ENCODE measurements around the gene EVX1.

Gene EVX1

DNA sequence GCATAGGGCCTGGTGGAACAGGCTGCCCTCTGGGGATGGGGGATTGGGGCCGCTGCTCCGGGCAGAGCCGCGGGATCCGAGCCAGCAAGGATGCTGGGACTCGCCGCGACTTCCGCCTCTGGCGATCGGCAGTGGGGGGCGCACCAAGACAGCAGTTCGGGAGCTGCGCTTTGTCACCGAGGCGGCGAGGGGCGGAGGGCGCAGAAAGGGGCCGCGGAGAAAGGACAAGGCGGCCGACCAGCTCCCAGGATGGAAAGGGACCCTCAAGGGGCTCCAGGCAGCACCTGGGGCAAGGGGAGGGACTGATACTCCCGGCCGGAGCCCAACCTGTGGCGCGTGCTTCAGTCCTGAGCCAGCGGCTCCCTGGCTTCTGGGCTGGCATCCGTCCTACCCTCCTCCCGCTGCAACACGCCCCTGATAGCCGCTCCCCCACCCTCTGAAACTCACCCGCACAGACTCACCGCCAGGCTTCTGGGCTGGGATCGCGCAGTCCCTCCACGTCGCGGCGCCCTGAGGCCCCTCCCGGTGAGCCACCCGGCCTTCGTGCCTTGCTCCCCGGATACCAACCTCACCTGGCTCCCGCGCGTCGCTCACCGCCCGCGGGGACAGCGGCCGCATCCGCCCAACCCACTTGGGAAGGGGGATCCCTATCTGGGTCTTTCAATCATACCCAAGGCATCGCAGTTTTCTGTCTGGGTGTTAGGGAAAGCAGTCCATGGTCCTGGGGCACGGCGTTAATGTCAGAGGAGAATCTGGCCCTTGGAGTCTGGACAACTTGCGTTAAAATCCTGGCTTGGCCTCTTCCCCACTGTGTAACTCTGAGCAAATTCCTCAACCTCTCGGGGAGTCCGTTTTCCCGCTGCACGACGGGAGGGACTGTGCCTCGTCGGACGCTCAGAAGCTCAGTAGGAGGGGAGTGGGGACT, 7.0 kb upstream of the EVX1 start:
- DNase-seq = peak; percentile 52

DNA sequence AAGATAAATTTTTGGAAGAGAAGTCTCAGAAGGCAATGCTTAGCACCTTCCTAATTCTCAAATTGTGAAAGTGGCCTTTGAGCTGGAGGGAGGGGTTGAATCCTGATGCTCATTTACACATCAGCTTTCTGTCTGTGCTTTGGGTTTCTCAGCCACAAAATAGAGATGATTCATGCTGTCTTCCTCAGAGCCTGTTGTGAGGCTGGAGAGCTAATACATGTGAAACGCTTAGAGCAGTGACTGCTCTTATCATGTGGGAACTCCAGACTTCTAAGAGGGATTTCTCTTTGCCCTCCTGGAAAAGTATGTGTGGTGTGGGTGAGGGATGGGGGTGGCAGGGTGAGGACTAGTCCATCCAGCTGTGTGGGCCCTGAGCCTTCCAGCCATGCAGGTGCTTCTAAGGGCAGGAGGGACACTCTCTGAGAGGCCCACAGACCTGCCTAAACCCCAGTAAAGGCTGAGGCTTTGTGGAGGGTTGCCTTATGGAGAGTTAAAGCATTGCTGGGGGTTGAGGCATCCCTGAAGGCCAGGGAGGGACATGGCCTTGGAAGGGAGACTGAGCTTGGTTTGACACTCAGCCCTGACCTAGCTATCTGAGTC, 4.8 kb upstream of the EVX1 start:
- DNase-seq = no peak

GRCh38 chr7:27238979-27239386, 3.6 kb upstream of the EVX1 start:
- no peak for DNase-seq

DNA sequence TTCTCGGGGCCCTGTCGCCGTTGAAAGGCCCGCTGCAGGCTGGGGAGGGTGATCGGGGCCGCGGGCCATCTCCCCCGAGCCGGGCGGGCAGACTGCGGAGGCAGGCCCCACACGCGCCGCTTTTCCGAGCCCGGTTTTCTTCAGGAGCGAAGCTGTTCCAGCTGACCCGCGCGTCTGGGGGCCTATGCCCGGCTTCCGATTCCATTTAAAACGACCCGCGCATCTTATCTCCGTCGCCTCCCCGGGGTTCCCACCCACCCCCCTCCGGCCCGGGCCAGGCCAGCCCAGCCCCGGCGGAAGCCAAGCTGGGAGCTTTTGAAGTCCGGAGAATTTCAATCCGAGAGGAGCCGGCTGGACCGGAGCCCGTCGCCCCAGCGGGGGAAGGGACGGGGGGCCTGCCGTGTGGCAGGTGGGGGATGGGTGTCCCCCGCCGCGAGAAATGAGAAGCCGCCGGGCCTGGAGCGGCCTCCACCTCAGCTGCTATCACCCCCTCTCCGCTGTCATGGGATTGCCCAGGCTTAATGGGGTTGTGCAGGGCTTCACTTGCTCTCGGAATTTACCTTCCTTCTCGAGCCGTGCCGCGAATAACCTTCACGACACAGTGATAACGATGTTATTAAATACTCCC, 3.1 kb upstream of the EVX1 start:
- no peak for DNase-seq

DNA sequence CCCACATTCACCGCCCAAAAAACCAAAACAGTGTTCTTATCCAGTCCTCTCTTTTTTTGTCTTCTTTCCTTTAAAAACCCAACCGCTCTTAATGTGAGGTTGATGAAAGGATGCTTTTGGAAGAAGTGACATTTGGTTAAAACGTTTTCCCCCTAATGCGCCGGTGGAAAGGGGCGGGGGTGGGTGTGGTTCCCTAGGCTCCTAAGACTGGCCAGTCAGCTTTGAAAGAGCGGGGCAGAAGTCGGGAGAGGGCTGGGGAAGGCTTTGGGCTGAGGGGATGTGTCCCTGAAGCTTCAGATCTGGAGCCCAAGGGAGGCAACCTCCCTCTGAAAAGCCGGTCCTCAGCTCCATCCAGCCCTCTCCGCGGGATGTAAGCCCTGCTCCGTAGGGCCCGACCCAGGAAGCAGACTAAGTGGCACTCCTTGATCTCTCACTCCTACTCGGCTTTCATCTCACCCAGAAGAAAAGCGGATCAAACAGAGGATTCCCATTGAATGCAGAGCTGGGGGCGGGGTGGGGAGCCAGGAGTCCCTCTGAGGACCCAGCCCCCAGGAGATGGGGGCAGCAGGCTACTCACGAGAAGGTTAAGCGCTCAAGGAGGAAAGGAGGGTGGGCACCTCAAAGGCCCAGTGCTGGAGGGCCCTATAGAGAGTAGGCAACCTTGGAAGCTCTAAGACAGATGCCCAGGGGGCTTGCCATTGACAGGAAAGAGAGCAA, 2.4 kb upstream of the EVX1 start:
- DNase-seq = no peak

DNA sequence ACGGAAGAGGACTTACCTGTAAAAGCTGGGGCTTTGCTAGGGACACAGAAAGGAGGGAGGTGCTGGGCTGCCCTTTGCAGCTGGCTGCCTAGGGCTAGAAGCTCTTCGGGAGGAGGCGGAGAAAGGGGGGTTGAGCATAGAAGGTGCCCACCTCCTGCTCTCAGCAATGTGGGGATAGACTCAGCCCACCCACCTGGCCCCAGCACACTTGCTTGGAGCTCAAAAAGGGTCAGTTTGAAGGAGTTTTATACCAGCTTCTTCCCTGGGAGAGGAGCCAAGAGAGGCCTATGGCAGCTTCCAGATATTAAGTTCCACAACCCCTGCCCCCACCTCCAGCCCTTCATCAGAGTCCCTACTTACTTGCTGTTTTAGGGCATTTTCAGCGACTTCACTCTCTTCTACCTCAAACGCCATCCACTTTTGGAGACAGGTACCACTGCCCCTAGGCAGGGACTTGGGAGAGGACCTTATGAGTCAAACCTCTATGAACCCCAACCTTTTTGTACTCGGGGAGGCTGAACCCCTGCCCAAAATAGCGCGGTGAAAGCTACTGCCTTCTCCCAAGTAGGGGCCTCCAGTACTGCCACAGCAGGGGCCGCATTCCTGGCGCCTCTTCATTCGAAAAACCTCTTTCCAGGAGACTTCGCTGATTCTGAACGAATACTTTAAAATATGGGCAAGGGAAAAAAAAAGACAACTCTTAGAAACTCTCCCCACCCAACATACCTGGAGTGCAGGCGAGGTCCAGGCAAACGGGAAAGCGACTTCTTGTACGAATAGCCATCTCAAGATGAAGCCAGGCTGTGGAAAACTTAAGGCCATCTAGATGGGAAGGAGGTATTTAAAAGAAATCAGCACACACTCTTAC, 1.2 kb upstream of the EVX1 start:
- DNase-seq = no peak

GRCh38 chr7:27242154-27242553, 448 bp upstream of the EVX1 start:
- no peak for DNase-seq

DNA sequence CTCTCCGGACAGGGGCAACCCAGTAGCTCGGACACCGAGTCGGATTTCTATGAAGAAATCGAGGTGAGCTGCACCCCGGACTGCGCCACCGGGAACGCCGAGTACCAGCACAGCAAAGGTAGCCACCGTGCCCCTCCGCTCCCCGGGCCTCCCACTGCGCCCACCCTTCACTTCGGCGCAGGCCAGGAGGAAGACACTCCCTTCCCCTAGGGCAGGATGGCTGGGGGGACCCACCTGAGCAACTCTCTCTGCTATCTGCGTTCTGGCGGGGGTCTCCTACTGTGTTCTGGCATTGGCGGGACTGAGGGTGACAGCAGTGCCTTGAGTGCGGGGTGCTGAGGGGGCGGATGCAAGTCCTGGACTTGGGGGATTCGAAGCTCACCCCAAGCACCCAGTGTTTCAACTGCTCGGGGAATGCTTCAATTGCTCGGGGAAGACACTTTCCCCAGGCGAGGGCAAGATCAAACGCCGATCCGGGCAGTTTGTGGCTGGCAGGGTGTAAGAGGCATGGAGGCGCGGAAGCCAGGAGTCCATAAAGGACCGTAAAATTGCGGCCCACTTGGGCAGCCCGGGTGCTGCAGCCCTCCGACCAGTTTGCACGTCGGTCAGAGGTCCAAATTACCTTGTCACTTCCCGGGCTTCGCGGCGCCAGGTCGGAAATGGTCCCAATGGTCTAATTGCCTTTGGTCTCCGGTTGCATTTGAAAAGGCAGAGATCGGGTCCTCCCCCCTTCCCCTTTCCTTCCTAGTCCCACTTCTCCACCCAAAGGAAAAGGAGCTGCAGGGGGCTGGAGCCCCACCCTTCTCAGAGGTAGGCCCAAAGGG, 950 bp downstream of the EVX1 start:
- DNase-seq = no peak

GRCh38 chr7:27244488-27245123, 2.0 kb downstream of the EVX1 start:
- DNase-seq = no peak

GRCh38 chr7:27245124-27245797, 2.7 kb downstream of the EVX1 start:
- DNase-seq = no peak

DNA sequence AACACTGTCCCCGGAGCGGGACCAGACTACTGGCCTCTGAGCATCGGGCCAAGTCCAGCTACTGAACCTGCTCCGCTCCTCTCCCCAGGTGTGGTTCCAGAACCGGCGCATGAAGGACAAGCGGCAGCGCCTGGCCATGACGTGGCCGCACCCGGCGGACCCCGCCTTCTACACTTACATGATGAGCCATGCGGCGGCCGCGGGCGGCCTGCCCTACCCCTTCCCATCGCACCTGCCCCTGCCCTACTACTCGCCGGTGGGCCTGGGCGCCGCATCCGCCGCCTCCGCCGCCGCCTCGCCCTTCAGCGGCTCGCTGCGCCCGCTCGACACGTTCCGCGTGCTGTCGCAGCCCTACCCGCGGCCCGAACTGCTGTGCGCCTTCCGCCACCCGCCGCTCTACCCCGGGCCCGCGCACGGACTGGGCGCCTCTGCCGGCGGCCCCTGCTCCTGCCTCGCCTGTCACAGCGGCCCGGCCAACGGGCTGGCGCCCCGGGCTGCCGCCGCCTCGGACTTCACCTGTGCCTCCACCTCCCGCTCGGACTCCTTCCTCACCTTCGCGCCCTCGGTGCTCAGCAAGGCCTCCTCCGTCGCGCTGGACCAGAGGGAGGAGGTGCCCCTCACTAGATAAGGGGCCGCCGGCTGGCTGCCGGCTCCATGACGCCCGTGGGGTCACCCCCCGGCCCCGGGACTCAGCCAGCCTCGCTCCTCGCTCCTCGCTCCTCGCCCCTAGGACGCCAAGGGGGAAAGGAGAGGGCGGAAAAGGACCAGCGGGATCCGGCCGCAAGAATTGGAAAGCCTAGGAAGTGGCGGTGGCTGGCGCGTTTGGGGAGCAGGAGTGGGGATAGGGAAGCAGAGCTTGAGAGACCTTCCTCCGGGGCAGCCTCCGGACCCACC, 3.4 kb downstream of the EVX1 start:
- no peak for DNase-seq

- DNase-seq = no peak
These were observed 4.4 kb downstream of the EVX1 start for GRCh38 chr7:27247000-27247399.

DNA sequence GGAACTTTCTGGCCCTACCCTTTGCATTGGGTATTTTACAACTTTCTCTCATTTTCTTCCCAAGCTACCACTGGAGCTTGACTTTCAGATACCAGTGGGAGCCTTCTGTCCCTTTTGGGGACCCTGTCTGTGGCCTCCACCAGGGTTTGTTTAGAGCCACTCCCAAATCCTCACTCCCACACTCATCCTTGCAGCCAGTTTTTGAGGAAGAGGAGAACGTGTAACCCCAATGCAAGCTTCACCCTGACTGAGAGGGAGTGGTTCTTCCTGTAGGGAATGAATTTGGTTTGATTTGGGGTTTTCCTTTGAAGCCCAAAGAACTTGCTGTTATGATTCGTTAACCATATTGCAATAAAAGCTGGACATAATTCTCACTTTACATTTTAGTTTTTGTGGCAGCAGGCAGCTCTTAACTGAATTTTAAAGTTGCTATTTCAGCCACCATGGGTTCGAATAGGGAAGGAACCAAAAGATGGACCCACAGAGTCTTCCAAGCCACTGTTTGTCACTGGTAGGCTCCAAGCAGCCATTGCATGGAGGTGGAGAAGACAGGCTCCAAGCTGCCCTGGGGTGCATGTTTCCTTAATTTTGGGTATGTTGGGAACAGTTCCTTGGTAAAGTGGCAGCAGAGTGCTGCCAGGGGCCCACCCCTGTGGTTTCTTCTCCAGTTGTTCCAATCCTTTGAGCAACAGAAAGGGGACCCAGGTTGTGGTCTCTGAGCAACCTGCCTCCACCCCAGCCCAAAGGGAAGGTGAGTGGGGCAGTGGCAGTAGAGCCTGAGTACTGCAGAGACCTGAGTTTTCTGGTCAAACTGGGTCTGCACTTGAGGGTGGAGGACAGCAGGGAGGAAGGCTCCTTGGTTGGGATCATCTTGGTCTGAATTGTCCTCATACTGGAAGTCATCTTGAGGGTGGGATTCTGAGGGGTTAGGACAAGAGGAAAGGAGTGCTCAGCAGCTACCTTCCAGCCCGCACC, 5.1 kb downstream of the EVX1 start:
- no peak for DNase-seq

DNA sequence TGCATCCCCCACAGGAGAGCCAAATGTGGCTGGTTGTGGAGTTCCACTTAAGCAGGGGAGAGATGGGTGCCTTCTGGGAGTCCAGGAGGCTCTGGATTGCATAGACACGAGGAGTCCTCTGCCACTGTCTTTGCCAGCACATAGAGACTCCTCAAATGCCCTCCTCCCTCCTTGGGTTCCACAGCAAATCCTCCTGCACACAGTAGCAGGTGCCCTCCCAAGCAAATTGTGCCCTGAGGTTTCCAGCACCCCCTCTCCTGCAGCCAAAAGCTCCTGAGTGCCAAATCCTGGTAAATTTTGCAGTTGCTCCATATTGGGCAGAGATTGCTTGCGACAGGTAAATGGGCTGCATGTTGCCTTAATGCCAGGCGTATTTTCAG, 5.8 kb downstream of the EVX1 start:
- DNase-seq = no peak

- no peak for DNase-seq
These were observed 6.5 kb downstream of the EVX1 start for GRCh38 chr7:27248911-27249723.

GRCh38 chr7:27249724-27250556, 7.3 kb downstream of the EVX1 start:
- no peak for DNase-seq
